Activated CD8-positive, alpha-beta T cell treated with anti-CD3 and anti-CD28 coated beads for 36 hours (primary cell): ENCODE results near the gene BSDC1. TPM values are rescaled to one million over a fixed set of nuclear protein-coding genes. Genes with fewer than 3 reads are reported as not detected.

Experiments used
- ATAC-seq: fragments of 200-7000 bp; cut with Tn5 transposase; one replicate; pipeline ENCODE4 v1.10.0; 2021; ENCODE audit warnings: mild to moderate bottlenecking, moderate library complexity
- CTCF ChIA-PET: fragments of 350-600 bp; sonication (Branson Sonifier 250); formaldehyde crosslinking; loops from one replicate; lab custom pipeline; 2021; ENCODE audit warnings: antibody characterized with exemption; lab: Charles Lee
- POLR2A ChIA-PET: fragments of 350-600 bp; sonication (Branson Sonifier 250); formaldehyde crosslinking; loops from one replicate; lab custom pipeline; 2021; ENCODE audit warnings: antibody characterized with exemption; lab: Charles Lee
- DNase-seq: peaks from one replicate; pipeline ENCODE4 v3.0.0-alpha.2; 2020
- H3K27ac Mint-ChIP-seq: one replicate; pipeline ENCODE4 v1.8.0; 2021; ENCODE audit warnings: mild to moderate bottlenecking, mixed read lengths
- H3K27me3 Mint-ChIP-seq: one replicate; pipeline ENCODE4 v1.8.0; 2021; ENCODE audit warnings: mixed read lengths
- H3K36me3 Mint-ChIP-seq: one replicate; pipeline ENCODE4 v1.8.0; 2021; ENCODE audit warnings: low read depth, mixed read lengths
- H3K4me1 Mint-ChIP-seq: one replicate; pipeline ENCODE4 v1.8.0; 2021; ENCODE audit warnings: low read depth, mixed read lengths
- H3K4me3 Mint-ChIP-seq: one replicate; pipeline ENCODE4 v1.8.0; 2021; ENCODE audit warnings: mild to moderate bottlenecking, moderate library complexity, mixed read lengths
- H3K9me3 Mint-ChIP-seq: one replicate; pipeline ENCODE4 v1.8.0; 2021; ENCODE audit warnings: mixed read lengths
- CTCF ChIP-seq: fragments of 200-600 bp; IDR thresholded peaks from one replicate; pipeline ENCODE4 v1.8.0; 2022; ENCODE audit warnings: antibody characterized with exemption, mild to moderate bottlenecking
- intact Hi-C: fragments of 100-400 bp; cut with micrococcal nuclease; formaldehyde crosslinking; loops from one replicate; pipeline ENCODE4 v1.10.0; 2022
- total RNA-seq, 2 experiments: library from RNA; stranded (reverse); gene quantifications; one replicate each; pipeline ENCODE4 v1.2.3, GENCODE V29; 2021

Gene BSDC1
- total RNA-seq, 2 experiments from 2014 or later: 30.6 to 33.3 TPM

GRCh38 chr1:32413507-32414185, 19.4 kb upstream of the BSDC1 start:
- Mint-ChIP-seq H3K4me1 (peaks cover 3% of the 10 kb centered on the region), H3K27me3 (peaks cover 4% of the 10 kb centered on the region), H3K4me3 (no peak overlapping the region), H3K27ac (no peak overlapping the region), H3K9me3 (no peaks in the 10 kb centered on the region), H3K36me3 (no peaks in the 10 kb centered on the region)
- TF ChIP-seq CTCF: peak; percentile 87
- DNase-seq (peak; percentile 85), ATAC-seq (peak; percentile 79)
- ChIA-PET CTCF (interaction anchor here (0.6 to 6.7 kb wide), 15 partner anchors 9 to 218 kb away, joined by 3 to 82 read pairs (median 4); partner anchors contain the start of gene DCDC2B), POLR2A (interaction anchor here (0.7 kb wide), 2 partner anchors 12 to 109 kb away, joined by 3 to 4 read pairs; no protein-coding TSS in a partner anchor)
- intact Hi-C loops: no loop called here

GRCh38 chr1:32411261-32411660, 17.0 kb upstream of the BSDC1 start:
- TF ChIP-seq CTCF: no peak
- DNase-seq (no peak), ATAC-seq (no peak)
- Mint-ChIP-seq H3K4me1 (peaks cover 3% of the 10 kb centered on the region), H3K36me3 (no peaks in the 10 kb centered on the region), H3K4me3 (no peak overlapping the region), H3K27me3 (peaks cover 4% of the 10 kb centered on the region), H3K9me3 (no peaks in the 10 kb centered on the region), H3K27ac (no peak overlapping the region)
- POLR2A ChIA-PET: interaction anchor here (1.3 to 1.5 kb wide), 2 partner anchors 11 to 17 kb away, joined by 4 to 5 read pairs; partner anchors contain the start of gene BSDC1
- intact Hi-C loops: no loop called here
- CTCF ChIA-PET: interaction anchor here (0.9 to 6.7 kb wide), 3 partner anchors 11 to 163 kb away, joined by 3 to 82 read pairs (median 3); no protein-coding TSS in a partner anchor

- intact Hi-C loops: no loop called here
- no peak for DNase-seq
- Mint-ChIP-seq H3K27ac (no peak overlapping the region), H3K27me3 (peaks cover under 1% of the 10 kb centered on the region), H3K36me3 (no peaks in the 10 kb centered on the region), H3K9me3 (no peaks in the 10 kb centered on the region), H3K4me1 (no peaks in the 10 kb centered on the region), H3K4me3 (no peak overlapping the region)
- ChIA-PET POLR2A (interaction anchor here (0.5 kb wide), 1 partner anchor 157 kb away, joined by 3 read pairs; no protein-coding TSS in a partner anchor), CTCF (interaction anchor here (0.8 to 1.7 kb wide), 4 partner anchors 12 to 366 kb away, joined by 3 to 4 read pairs (median 3); partner anchors contain the start of gene BSDC1)
- ATAC-seq: no peak
- TF ChIP-seq CTCF: no peak
These were observed 12.4 kb upstream of the BSDC1 start for GRCh38 chr1:32406629-32407111.

GRCh38 chr1:32405672-32406467, 11.6 kb upstream of the BSDC1 start:
- Mint-ChIP-seq H3K27me3 (no peaks in the 10 kb centered on the region), H3K36me3 (no peaks in the 10 kb centered on the region), H3K27ac (no peak overlapping the region), H3K4me3 (no peak overlapping the region), H3K9me3 (no peaks in the 10 kb centered on the region), H3K4me1 (no peaks in the 10 kb centered on the region)
- ChIA-PET POLR2A (interaction anchor here (0.5 to 0.7 kb wide), 2 partner anchors 19 to 156 kb away, joined by 3 to 4 read pairs; no protein-coding TSS in a partner anchor), CTCF (interaction anchor here (0.8 to 1.7 kb wide), 4 partner anchors 7 to 194 kb away, joined by 3 to 4 read pairs (median 4); partner anchors contain the start of gene BSDC1)
- ATAC-seq (peak; percentile 34), DNase-seq (no peak)
- no peak for TF ChIP-seq CTCF
- intact Hi-C loops: no loop called here
